ENCODE measurements around the gene ALOX5. TPM values are rescaled to one million over a fixed set of nuclear protein-coding genes. Genes with fewer than 3 reads are reported as not detected.

Gene ALOX5
- total RNA-seq, 1 experiment from 2014 or later = 6.1 TPM

- TF ChIP-seq ZBTB33 (IDR thresholded peaks at IDR 0.05; ENCODE audit: extremely low read depth, insufficient replicate concordance, low read length) = no peak
- TF ChIP-seq RAD21 (IDR thresholded peaks at IDR 0.05; ENCODE audit: low read depth) = no peak
- TF ChIP-seq POLR2A (IDR thresholded peaks at IDR 0.05; ENCODE audit: borderline replicate concordance, extremely low read depth, insufficient read depth, insufficient read length) = no peak
- no peak for TF ChIP-seq EZH2 (IDR thresholded peaks at IDR 0.05)
These were observed 113.7 kb downstream of the ALOX5 start (continued) for GRCh38 chr10:45487735-45488134.

DNA sequence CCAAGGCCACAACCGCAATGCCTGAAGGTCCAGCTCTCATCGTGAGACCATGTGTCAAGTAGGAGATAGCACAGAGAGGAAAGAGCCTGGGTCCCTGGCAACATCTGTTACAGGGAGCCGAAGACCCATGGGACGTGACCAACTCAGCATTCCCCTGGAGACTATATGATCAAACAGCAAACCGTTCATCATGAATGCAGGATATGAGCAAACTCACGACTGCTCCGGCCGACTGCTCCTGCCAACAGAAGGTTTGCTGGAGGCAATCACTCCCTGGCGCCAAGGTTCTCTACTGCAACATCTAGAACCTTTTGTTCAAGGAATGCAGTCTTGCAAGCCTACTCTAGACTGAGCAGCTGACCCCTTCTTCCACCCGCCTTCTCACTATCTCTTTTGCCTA lies 114.3 kb downstream of the ALOX5 start:
- ATAC-seq (no peak), DNase-seq (ENCODE audit: low read depth, low spot score) (no peak)
- Histone ChIP-seq H4K20me1 (ENCODE audit: insufficient read depth) (no peaks in the 10 kb centered on the region), H3K4me1 (ENCODE audit: control insufficient read depth in 1 of 2, insufficient read depth in 2 of 2, low read length in 2 of 2) (no peaks in the 10 kb centered on the region), H3K27me3 (ENCODE audit: insufficient read depth, low read length) (no peaks in the 10 kb centered on the region), H3K27ac (ENCODE audit: low read depth, low read length) (no peak overlapping the region), H3K79me2 (ENCODE audit: insufficient read depth, low read length) (no peaks in the 10 kb centered on the region), H2AFZ (ENCODE audit: low read depth, low read length, poor library complexity, severe bottlenecking) (no peak overlapping the region), H3K4me2 (ENCODE audit: low read length) (no peak overlapping the region), H3K9me2 (ENCODE audit: insufficient read depth) (no peaks in the 10 kb centered on the region), H3K36me3 (ENCODE audit: control insufficient read depth in 1 of 2, insufficient read depth in 2 of 2, low read length in 2 of 2) (no peaks in the 10 kb centered on the region), H3K9ac (ENCODE audit: low read length) (no peak overlapping the region), H3K9me3 (ENCODE audit: control insufficient read depth in 1 of 2, insufficient read depth in 1 of 2, low read depth in 1 of 2, low read length in 2 of 2) (no peaks in the 10 kb centered on the region; a peak in 1 of 4 replicates), H3K4me3 (replicated peaks in 1 of 2; ENCODE audit: low read depth in 1 of 2, low read length in 2 of 2) (no peak overlapping the region)
- CTCF ChIA-PET = no interaction called here
- TF ChIP-seq SP1 (IDR thresholded peaks at IDR 0.05; ENCODE audit: low read depth) = no peak
- TF ChIP-seq, protein P1, sequence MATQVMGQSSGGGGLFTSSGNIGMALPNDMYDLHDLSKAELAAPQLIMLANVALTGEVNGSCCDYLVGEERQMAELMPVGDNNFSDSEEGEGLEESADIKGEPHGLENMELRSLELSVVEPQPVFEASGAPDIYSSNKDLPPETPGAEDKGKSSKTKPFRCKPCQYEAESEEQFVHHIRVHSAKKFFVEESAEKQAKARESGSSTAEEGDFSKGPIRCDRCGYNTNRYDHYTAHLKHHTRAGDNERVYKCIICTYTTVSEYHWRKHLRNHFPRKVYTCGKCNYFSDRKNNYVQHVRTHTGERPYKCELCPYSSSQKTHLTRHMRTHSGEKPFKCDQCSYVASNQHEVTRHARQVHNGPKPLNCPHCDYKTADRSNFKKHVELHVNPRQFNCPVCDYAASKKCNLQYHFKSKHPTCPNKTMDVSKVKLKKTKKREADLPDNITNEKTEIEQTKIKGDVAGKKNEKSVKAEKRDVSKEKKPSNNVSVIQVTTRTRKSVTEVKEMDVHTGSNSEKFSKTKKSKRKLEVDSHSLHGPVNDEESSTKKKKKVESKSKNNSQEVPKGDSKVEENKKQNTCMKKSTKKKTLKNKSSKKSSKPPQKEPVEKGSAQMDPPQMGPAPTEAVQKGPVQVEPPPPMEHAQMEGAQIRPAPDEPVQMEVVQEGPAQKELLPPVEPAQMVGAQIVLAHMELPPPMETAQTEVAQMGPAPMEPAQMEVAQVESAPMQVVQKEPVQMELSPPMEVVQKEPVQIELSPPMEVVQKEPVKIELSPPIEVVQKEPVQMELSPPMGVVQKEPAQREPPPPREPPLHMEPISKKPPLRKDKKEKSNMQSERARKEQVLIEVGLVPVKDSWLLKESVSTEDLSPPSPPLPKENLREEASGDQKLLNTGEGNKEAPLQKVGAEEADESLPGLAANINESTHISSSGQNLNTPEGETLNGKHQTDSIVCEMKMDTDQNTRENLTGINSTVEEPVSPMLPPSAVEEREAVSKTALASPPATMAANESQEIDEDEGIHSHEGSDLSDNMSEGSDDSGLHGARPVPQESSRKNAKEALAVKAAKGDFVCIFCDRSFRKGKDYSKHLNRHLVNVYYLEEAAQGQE (IDR thresholded peaks at IDR 0.05; ENCODE audit: low read depth) = no peak
- TF ChIP-seq MAX (IDR thresholded peaks at IDR 0.05) = no peak
- TF ChIP-seq JUND (IDR thresholded peaks at IDR 0.05) = no peak
- TF ChIP-seq POLR2A (IDR thresholded peaks at IDR 0.05; ENCODE audit: borderline replicate concordance, extremely low read depth, insufficient read depth, insufficient read length) = no peak
- no peak for TF ChIP-seq RAD21 (IDR thresholded peaks at IDR 0.05; ENCODE audit: low read depth)
- RAD21 ChIA-PET (ENCODE audit: low non-redundant PET in 1 of 2, low total read pairs in 2 of 2, uncharacterized antibody in 2 of 2, unreplicated experiment in 2 of 2) = no interaction called here
- no TSS peak for BruUV-seq (replicated peaks)
- intact Hi-C loops (cut with micrococcal nuclease) = no loop called here
- POLR2A ChIA-PET = no interaction called here

Data from HCT116 (cell line).